HCT116 (cell line): Measurements from ENCODE around the gene TFIP11.

ENCODE experiments used
- CEBPB ChIP-seq: IDR thresholded peaks from 2 replicates; pipeline ENCODE4 v1.6.1; 2012; ENCODE audit warnings: low read depth
- CTCF ChIP-seq, 3 experiments: fragments of 200-600 bp in 1 of 3; sonication (generic) in 1 of 3; IDR thresholded peaks in 2 of 3; conservative IDR thresholded peaks in 1 of 3; 2 replicates each; pipeline ENCODE4 v1.5.1; 2012 to 2017; ENCODE audit warnings: low read depth in 2 of 3, low read length in 2 of 3, antibody characterized with exemption in 1 of 3, borderline replicate concordance in 1 of 3, control low read depth in 1 of 3, mild to moderate bottlenecking in 1 of 3, mixed read lengths in 1 of 3, mixed run types in 1 of 3, moderate library complexity in 1 of 3; ENCODE audit not compliant: insufficient read depth in 1 of 3
- EGR1 ChIP-seq: IDR thresholded peaks from 2 replicates; pipeline ENCODE4 v1.6.1; 2012; ENCODE audit warnings: low read depth
- EZH2 ChIP-seq: fragments of 200-600 bp; sonication (generic); IDR thresholded peaks from 2 replicates; pipeline ENCODE4 v1.6.1; 2017; ENCODE audit warnings: antibody characterized with exemption, mixed run types
- MAX ChIP-seq: IDR thresholded peaks from 2 replicates; pipeline ENCODE4 v1.6.1; 2012
- POLR2A ChIP-seq: IDR thresholded peaks from 2 replicates; pipeline ENCODE4 v1.7.0; 2011; ENCODE audit warnings: borderline replicate concordance; ENCODE audit not compliant: insufficient read depth, insufficient read length; ENCODE audit errors: extremely low read depth
- POLR2AphosphoS5 ChIP-seq: IDR thresholded peaks from 2 replicates; pipeline ENCODE4 v1.6.1; 2011; ENCODE audit warnings: mild to moderate bottlenecking, low read depth, low read length, moderate library complexity
- SRF ChIP-seq: IDR thresholded peaks from 2 replicates; pipeline ENCODE4 v1.6.1; 2012; ENCODE audit warnings: low read depth
- ZFX ChIP-seq: fragments of 450-650 bp; IDR thresholded peaks from 2 replicates; pipeline ENCODE4 v1.6.1; 2017

GRCh38 chr22:26551568-26551967, 39.3 kb upstream of the TFIP11 start:
- TF ChIP-seq POLR2A = no peak
- TF ChIP-seq EGR1 = no peak
- no peak for TF ChIP-seq MAX
- TF ChIP-seq POLR2AphosphoS5 = no peak
- TF ChIP-seq SRF = no peak
- no peak for TF ChIP-seq CTCF (IDR thresholded peaks at IDR 0.05 in 2 of 3, conservative IDR thresholded peaks at IDR 0.05 in 1 of 3; ENCODE audit: borderline replicate concordance in 1 of 3, insufficient read depth in 1 of 3, low read depth in 2 of 3, low read length in 2 of 3)
- no peak for TF ChIP-seq ZFX
- TF ChIP-seq EZH2 = no peak
- no peak for TF ChIP-seq CEBPB
